CD4-positive, alpha-beta T cell treated with Interleukin-2 at 100 ng/mL for 4 hours (primary cell): ENCODE data around the gene RNPEPL1.

Experiments
- DNase-seq: peaks from one replicate; pipeline ENCODE4 v3.0.0-alpha.2; 2020; ENCODE audit warnings: low spot score

RNPEPL1 gene

DNA sequence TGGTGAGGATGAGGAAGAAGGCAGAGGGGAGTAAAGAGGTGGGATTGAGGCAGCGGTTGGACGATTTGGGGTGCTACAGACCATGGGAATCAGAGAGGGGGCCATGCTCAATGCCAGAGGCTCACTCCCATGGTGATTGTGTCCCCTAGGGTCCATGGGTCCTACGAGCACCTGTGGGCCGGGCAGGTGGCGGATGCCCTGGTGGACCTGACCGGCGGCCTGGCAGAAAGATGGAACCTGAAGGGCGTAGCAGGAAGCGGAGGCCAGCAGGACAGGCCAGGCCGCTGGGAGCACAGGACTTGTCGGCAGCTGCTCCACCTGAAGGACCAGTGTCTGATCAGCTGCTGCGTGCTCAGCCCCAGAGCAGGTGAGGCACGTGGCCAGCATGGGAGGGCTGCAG lies 23.5 kb downstream of the RNPEPL1 start:
- no peak for DNase-seq

DNA sequence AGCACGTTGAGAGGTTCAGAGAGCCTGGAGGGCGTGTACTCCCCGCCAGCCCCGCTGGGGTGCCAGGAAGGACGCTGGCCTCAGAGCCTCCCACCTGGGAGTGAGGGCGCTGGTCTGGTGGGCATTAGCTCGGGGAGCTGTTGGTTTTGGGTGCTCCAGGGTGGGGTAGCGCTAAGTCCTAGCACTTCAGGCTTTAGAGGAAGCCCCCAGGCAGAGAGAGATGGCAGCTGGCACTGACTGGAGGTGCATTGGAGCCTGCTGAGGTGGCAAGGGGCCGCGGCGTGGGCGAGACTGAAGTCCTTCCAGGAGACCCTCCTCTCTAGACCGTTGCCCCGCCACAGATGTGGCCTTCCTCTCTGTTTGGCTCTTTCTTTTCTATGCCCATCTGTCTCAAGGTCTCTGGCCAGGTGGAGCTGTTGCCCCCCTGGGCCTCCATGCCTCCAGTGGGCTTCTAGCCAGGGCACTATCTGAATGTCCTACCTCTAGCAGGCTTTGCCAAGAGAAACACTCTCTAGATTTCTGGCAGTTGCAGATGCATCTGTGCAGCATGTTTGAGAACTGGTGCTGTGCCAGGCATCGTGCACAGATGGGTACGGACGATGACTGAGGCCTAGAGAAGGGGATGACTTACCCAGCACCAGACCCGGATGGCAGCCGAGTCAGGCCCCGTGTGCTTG lies 24.9 kb downstream of the RNPEPL1 start:
- no peak for DNase-seq

DNA sequence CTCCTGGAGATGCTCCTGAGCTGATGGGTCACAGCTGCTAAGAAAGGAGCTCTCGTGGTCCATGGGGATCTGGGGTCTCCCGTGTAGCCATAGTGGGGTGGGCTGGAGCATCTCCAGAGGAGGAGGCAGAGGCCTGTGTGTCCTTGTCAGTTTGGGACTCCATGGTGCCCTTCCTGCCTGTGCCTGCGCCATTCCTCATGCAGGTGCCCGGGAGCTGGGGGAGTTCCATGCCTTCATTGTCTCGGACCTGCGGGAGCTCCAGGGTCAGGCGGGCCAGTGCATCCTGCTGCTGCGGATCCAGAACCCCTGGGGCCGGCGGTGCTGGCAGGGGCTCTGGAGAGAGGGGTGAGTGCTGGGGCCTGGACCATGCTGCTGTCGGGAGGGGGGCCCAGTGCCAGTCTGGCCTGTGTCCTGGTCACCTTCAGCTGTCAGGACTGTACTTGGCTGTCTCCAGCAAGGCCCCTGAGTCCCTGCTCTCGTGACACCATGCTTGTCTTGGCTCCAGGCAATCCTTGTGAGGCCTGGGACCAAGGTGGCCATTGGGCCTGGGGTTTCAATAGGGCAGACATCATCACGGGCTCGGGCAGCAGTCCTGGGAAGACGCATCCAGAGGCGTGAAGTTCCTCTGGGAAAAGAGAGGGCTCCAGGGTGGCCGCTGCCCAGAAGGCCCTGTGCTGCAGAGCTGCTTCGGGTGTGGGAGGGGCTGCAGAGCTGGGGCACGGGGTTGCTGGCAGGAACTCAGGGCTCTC lies 25.6 kb downstream of the RNPEPL1 start:
- DNase-seq, result no peak

DNA sequence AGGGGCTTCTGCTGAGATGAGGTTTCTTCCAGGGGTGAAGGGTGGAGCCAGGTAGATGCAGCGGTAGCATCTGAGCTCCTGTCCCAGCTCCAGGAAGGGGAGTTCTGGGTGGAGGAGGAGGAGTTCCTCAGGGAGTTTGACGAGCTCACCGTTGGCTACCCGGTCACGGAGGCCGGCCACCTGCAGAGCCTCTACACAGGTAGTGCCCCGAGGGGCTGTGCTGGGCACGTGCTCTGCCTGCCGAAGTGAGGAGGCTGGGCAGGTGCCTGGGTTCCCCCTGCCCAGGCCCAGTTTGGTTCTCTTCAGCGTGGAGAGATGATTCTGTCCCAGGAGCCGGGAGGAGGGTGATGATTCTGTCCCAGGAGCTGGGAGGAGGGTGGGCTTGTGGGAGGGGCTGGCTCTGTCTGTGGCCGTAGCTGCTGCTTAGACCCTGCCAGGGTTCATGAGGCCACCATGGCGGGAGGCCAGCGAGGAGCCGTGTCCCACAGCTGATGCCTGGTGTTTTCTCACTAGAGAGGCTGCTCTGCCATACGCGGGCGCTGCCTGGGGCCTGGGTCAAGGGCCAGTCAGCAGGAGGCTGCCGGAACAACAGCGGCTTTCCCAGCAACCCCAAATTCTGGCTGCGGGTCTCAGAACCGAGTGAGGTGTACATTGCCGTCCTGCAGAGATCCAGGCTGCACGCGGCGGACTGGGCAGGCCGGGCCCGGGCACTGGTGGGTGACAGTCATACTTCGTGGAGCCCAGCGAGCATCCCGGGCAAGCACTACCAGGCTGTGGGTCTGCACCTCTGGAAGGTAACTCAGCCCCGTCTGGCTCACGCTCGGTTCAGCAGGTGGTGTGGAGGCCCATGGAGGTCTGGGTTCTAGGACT lies 26.5 kb downstream of the RNPEPL1 start:
- DNase-seq, result no peak

DNA sequence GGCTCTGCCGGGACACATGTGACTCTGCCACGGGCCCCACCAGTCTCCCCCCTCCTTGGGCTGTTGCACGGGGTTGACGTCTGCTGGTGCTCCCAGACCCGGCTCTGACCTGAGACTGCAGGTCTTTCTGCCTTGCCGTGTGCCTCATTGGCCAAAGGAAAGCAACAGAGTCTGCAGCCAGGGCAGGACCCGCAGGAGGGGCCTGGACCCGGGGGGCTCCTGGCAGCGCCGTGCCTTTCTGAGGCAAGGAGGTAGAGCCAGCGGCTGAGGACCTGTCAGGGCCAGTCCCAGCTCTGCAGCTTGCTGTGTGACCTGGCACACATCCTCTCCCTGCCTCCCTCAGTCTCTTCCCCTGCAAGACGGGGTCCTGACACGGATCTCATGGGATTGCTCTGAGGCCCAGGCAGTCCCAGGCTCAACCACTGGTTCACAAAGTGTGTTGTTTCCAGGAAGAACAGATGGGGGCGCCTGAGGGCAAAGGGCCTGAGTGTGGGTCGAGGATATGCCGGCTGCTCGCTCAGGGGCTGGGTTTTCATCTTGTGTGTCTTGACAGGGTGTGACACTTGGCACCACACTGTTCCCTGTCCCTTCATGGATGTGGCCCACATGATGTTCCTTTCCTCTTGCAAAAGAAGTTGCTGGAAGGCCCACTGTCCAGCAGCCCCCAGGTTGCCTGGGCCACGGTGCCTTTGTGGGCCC lies 27.2 kb downstream of the RNPEPL1 start:
- peak; percentile 24 for DNase-seq

DNA sequence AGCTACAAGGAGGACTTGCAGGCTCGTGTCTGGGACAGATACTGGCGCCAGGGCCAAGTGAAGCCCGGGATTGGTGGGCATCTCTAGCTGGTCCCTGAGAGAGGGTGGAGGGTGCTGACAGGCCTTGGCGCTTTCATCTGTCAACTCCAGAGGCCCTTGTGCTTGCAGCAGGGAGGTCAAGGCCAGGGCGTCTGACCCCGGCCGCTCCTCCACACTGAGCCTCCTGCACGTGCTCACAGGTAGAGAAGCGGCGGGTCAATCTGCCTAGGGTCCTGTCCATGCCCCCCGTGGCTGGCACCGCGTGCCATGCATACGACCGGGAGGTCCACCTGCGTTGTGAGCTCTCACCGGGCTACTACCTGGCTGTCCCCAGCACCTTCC lies 27.8 kb downstream of the RNPEPL1 start:
- DNase-seq, result no peak

DNA sequence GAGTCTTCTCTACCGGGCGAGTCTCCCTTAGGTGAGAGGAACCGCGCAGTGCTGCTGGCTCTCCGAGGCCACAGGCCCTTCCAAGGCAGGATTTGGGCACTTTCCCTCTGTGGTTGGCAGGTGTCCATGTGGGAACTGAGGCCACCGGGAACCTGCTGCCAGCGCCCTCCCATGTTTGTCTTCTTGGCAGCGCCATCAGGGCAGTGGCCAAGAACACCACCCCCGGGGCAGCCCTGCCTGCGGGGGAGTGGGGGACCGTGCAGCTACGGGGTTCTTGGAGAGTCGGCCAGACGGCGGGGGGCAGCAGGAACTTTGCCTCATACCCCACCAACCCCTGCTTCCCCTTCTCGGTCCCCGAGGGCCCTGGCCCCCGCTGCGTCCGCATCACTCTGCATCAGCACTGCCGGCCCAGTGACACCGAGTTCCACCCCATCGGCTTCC lies 28.2 kb downstream of the RNPEPL1 start:
- DNase-seq, result no peak

DNA sequence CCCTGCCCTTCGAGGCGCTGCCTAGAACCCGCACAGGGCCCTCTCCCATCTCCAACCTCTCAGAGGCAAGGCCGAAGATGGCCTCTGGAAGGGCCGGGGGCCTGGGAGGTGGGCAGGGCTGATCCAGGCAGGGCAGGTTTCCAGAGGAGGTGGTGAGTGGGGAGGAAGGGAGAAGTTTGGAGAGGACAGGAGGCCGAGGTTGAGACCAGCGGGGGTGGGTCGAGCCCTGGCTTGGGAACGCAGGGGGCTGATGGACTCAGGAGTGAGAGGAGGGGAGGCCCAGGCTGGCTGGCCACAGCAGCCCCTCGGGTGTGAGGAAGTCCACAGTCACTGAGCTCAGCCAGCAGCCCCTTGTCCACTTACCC lies 28.8 kb downstream of the RNPEPL1 start:
- no peak for DNase-seq

DNA sequence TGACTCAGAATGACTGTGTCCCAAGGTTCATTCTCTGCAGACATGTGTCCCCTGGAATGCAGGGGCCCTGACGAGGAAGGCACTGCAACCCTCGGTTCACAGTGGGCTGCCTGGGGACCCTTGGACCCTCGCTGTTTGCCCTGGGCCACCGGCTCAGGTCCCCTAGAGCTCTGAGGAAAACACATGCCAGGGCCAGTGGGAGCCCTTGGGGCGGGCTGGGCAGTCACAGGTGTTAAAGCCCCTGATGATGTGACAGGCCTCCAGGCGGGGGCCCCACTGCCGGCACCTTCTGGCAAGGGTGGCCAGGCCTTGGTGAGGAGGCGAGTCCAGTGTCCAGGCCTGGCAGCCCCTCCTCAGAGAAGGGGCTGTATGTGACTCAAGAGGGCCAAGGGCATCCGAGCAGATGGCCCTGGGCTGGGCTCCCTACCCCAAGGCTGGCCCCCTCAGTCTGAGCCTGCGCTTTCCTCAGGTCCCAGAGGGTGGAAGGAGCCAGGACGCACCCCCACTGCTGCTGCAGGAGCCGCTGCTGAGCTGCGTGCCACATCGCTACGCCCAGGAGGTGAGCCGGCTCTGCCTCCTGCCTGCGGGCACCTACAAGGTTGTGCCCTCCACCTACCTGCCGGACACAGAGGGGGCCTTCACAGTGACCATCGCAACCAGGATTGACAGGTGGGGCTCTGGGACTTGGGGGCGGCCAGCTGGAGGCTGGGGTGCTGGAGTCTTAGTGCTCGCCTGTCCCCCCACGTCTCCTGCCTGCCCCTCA lies 29.3 kb downstream of the RNPEPL1 start:
- DNase-seq, result no peak

DNA sequence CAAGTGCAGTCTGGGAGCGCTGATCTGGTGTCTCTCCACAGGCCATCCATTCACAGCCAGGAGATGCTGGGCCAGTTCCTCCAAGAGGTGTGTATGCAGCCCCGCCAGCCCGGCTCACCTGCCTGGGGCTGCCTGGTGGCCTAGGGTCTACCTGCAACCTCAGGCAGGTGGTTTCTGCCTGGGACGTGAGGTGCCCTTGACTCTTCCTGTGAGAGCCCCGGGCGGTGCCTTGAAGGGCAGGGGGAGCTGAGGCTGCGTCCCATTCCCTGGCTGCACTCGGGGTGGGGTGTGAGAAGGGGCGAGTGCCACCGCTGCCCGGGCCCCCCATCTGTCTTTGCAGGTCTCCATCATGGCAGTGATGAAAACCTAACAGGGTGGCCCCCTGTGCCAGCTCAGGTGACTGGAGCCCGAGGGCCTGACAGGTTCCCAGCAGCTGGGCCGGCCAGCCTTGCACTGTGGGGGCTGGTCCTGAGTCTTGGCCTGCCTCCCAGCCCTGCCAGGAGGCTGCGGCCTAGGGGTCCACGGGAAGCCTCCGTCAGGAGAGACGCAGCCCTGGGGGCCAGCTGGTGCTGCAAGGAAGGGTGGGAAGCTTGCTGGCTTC lies 30.1 kb downstream of the RNPEPL1 start:
- no peak for DNase-seq

DNA sequence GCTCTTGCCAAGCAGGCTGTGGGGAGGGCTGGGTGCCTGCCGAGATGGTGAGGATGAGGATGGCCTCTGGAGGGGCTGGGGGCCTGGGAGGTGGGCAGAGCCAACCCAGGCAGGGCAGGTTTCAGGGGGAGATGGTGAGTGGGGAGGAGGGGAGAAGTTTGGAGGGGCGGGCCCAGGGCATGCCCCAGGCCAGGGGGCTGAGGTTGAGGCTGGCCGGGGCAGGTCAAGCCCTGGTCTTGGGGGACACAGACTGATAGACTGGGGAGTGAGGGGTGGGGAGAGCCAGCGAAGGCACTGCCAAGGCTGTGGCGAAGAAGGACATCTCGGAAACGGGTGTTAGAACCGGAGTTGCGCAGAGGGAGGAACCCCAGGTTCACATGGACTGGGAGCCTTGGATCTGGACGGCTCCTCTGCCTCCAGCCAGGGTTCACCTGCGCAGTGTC lies 30.9 kb downstream of the RNPEPL1 start:
- no peak for DNase-seq

DNA sequence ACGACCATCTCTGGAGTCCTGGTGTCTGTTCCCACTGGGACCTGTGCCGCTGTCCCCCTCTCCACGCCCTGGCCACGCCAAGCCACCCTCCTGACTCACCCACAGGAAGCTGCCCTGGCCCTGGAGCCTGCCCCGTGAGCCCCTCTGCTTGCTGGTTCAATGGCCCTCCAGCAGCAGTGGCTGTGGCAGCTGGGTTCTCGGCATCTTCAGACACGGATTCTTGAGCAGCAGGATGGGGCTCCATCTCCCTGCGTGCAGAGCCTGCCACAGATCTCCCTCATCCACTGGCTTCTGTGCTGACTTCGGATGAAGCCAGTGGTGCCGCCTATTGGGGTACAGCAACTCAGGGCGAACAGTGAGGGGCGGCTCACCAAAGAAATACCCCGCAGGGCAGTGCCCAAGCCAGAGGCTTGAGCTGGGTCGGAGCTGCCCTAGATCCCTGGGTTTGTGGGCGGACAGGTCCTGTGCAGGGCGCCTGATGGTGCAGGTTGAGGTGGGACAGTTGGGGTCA lies 32.2 kb downstream of the RNPEPL1 start:
- DNase-seq, result no peak

DNA sequence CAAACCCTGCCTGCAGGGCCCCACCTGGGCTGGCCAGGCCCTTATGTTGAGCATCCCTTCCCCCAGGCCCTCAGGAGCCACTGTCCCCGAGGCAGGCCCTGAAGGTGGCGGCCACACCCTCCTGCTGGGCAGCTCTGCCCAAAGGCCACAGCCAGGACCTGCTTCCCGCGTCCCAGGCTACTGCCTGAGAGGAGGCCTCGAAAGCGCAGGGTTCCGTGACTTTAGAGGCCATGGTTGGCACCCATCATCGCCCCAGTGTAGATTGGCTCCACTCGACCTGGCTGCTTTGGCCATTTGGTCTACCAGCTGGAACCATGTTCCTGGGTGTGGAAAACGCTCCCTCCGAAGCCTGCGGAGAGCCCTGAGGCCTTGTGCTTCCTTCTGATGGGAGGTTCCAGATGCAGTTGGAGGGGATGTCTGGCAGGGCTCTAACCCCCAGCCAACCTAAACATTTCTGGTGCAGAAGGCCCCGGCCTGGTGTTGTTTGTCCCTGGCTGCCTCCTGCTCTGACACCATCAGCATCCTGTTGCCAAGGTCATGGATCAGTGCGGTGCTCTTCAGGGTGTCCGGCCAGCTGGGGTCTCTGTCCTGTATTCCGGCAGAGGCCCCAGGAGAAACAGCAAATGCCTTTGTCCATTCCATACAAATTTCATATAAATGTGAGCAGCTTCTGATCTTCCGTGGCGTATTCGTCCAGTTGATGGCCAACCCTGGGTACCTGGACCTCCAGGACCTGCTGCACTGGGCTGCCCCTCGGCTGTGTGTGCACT lies 33.0 kb downstream of the RNPEPL1 start:
- DNase-seq, result no peak

DNA sequence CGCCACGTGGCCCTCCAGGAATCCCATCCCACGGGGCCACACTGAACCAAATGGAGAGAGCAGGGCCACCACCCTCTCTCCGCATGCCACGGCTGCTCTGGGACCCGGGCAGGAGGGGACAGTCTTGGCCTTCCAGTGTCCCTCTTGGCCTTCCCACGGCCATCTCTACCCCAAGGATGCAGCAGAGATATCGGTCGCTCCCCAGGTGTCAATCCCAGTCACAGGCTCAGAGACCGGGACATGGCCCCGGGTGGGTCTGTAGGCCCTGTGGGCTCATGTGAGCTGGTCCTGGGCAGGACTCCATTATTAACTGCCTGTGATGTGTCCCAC lies 33.5 kb downstream of the RNPEPL1 start:
- no peak for DNase-seq

DNA sequence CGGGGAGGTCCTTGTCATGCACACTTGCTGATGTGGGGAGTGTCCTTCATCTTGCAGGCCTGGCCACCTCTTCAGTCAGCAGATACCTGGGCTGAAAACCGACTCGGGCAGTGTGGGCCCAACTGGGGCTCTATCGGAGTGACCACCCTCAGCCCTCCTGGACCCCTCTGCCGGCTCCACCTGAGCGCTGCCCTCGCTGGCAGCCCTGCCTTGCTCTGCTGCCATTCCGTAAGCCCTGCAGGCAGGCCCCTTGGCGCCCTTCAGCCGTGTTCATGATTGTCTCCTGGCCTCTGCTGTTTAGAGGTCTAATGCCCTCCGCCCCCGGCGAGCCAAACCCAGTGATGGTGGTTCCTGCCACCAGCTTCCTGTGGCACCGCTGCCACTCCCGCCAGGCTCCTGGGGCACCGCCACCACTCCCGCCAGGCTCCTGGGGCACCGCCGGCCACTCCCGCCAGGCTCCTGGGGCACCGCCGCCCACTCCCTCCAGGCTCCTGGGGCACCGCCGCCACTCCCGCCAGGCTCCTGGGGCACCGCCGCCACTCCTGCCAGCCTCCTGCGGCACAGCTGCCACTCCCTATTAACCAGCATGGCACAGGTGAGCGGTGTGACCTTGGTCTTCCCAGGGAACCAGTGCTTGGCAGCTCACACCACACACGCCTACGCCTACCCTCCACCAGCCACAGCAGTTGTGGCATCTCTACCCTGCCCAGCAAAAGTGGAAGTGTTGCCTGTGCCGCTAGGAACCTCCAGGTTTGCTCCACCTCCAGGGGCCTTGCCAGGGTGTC lies 34.2 kb downstream of the RNPEPL1 start:
- no peak for DNase-seq

DNA sequence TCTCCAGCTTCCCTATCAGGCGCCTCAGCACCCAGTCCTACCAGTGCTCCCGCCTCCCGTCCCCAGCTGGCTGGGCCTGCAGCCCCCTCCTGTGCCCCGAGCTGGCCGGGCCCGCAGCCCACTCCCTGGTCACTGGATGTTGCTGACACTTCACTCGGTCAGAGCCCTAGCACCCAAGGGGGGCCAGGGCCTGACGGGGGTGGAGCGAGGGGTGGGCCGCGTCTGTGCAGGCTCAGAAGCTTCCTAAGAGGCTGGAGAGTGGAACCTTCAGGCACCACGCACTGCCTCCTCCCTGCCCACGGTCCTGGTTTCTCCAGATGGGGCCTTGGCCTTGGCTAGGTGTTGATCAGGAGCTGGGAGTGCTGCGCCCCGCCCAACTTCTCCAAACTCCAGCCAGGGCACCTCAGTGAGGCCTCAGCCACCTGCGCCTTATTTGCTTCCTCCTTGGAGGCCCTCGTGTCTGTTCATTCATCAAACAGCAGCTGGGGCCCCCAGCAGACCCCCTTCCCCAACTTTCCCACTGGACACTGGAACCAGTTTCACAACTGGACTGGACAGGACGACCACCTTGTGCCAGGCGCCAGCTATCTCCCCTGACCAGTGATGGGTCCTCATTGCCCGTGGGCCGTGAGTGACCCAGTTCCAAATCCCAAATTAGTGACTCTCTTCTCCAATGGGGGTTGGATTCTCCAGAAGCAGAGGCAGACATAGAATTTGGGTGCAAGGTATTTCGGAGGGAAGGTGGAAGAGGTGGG lies 35.0 kb downstream of the RNPEPL1 start:
- no peak for DNase-seq

DNA sequence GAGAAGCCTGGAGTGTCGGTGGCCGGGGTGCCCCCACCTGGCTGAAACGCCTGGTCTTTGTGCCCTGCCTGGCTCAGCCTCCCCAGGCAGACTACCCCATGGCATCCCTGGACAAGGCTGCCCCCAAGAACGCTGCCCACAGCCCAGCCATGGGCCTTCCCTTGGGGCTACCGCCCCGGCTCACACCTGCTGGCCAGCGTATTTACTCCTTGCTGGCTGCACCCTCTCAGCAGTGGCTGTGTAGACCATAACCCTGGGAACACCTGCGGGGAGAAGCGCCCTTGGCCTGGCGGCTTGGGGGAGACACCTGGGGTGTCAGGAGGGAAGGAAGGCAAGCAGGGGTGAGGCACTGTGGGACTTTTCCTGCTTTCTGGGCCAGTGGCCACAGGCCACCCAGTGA lies 35.6 kb downstream of the RNPEPL1 start:
- no peak for DNase-seq

DNA sequence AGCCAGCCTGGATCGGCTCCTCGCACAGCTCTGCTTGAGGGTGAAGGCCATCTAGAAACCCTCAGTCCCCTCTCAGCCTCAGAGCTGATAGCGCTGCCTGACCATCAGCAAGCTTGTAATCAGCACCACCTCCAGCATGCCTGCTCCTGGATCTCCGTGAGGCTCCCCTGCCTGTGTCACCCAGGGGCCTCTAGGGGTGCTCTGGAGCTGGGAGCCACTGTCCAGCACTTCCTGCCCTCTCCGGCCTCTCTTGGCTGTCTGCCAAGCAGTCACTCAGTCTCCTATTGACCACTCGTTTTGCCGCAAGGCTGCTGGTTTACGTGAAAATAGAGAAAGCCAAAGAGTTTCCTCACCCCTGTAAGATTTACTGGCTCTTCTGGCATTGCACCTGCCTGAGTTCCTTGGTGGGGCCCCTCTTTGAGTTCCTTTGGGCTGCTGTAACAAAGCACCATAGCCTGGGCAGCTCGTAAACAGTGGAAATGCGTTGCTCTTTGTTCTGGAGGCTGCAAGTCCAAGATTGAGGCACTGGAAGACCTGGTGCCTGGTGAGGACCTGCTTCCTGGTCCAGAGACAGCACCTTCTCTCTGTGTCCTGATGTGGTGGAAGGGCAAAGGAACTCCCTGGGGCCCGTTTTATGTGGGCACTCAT lies 36.1 kb downstream of the RNPEPL1 start:
- no peak for DNase-seq
